Measurements from ENCODE around the gene ZNF827. TPM values are rescaled to one million over a fixed set of nuclear protein-coding genes. Genes with fewer than 3 reads are reported as not detected.

The ZNF827 gene
- total RNA-seq, 1 experiment from 2014 or later: 29.4 TPM

GRCh38 chr4:145720656-145721055, 218.0 kb downstream of the ZNF827 start:
- Mint-ChIP-seq H3K36me3 (ENCODE audit: insufficient read depth in 1 of 3, low read depth in 3 of 3) (peaks cover 4 to 32% (median 12%) of the 10 kb centered on the region in 3 experiments), H3K4me1 (peaks cover 12 to 17% of the 10 kb centered on the region in 2 experiments), H3K4me3 (no peak overlapping the region), H3K27ac (peak overlapping the region in 1 of 3 experiments; percentile 9; a peak in 1 of 7 replicates), H3K27me3 (ENCODE audit: low read depth) (no peaks in the 10 kb centered on the region), H3K9me3 (peaks cover 8 to 14% of the 10 kb centered on the region in 2 experiments)
- Histone ChIP-seq H2AFZ (ENCODE audit: low read length) (no peak overlapping the region), H3K9me3 (ENCODE audit: control insufficient read depth, low read depth, low read length) (peaks cover 8% of the 10 kb centered on the region), H3K23ac (ENCODE audit: insufficient read length, low read depth, low read length) (no peak overlapping the region), H2BK5ac (ENCODE audit: insufficient read length, low read length) (no peak overlapping the region), H3K27me3 (ENCODE audit: insufficient read depth, low read length) (no peaks in the 10 kb centered on the region), H4K91ac (ENCODE audit: insufficient read length, low read depth, low read length) (no peak overlapping the region), H2BK12ac (ENCODE audit: insufficient read length, low read depth, low read length) (no peak overlapping the region), H3K14ac (ENCODE audit: insufficient read depth, low read length) (no peak overlapping the region; the same call in 1 of the 2 replicates), H2AK5ac (ENCODE audit: insufficient read length, low read length) (no peak overlapping the region), H4K8ac (replicated peaks; ENCODE audit: insufficient read length, low read depth, low read length) (no peak overlapping the region), H4K5ac (ENCODE audit: insufficient read length, low read depth, low read length) (no peak overlapping the region), H2BK20ac (ENCODE audit: low read depth, low read length, poor library complexity, severe bottlenecking) (no peak overlapping the region), H2BK120ac (ENCODE audit: low read depth, low read length, poor library complexity, severe bottlenecking) (no peak overlapping the region), H3K18ac (ENCODE audit: insufficient read length, low read depth, low read length) (no peak overlapping the region), H3K79me2 (ENCODE audit: insufficient read depth, low read length) (no peaks in the 10 kb centered on the region), H3K79me1 (ENCODE audit: insufficient read depth, low read depth, low read length, poor library complexity, severe bottlenecking) (no peaks in the 10 kb centered on the region), H3K23me2 (ENCODE audit: insufficient read length, low read depth, low read length, poor library complexity, severe bottlenecking) (no peaks in the 10 kb centered on the region), H3K4me2 (ENCODE audit: insufficient read depth, insufficient read length, low read length) (no peak overlapping the region), H3K56ac (ENCODE audit: insufficient read length, low read depth, low read length) (no peak overlapping the region), H3K4ac (ENCODE audit: low read depth, low read length) (no peak overlapping the region), H3K4me1 (ENCODE audit: insufficient read depth, low read length) (peaks cover 3% of the 10 kb centered on the region; the same call in 1 of the 2 replicates), H4K20me1 (ENCODE audit: control insufficient read depth, insufficient read depth, insufficient read length) (no peaks in the 10 kb centered on the region), H2BK15ac (ENCODE audit: low read depth, low read length) (no peak overlapping the region), H3T11ph (ENCODE audit: low read length) (no peak overlapping the region), H3K9ac (ENCODE audit: extremely low read depth, insufficient read length, low read length) (no peak overlapping the region), H3K27ac (ENCODE audit: insufficient read length, low read depth, low read length) (no peak overlapping the region)
- no peak for TF ChIP-seq CTCF (conservative IDR thresholded peaks at IDR 0.05)
- no CpG with 5 or more reads among the region's 3 CpGs for WGBS (ENCODE audit: extremely low coverage, insufficient read length, low lambda C conversion rate)
- no peak for DNase-seq

All from H9 (cell line).